Effector memory CD8-positive, alpha-beta T cell (primary cell): Measurements from ENCODE around the gene PDE5A.
"Not testable (repeated sequence)": the region's sequence is repeated elsewhere in the genome, so short reads cannot be mapped to it uniquely, and the experiment has no call there.

Experiments used
- ATAC-seq: fragments of 150-1000 bp; cut with Tn5 transposase; replicated peaks from 2 replicates; pipeline ENCODE4 v1.10.0; 2021; ENCODE audit warnings: mild to moderate bottlenecking, moderate library complexity
- DNase-seq, 3 experiments: peaks; one replicate each; pipeline ENCODE4 v3.0.0; 2021
- H3K27ac Mint-ChIP-seq, 2 donors: one replicate each; pipeline ENCODE4 v1.8.0; 2022; ENCODE audit warnings: mild to moderate bottlenecking in 2 of 2, mixed read lengths in 2 of 2, moderate library complexity in 2 of 2
- H3K27me3 Mint-ChIP-seq, 2 donors: one replicate each; pipeline ENCODE4 v1.8.0; 2022; ENCODE audit warnings: mixed read lengths in 2 of 2
- H3K36me3 Mint-ChIP-seq: one replicate; pipeline ENCODE4 v1.8.0; 2022; ENCODE audit warnings: mild to moderate bottlenecking, moderate library complexity, mixed read lengths; ENCODE audit not compliant: insufficient read depth
- H3K4me1 Mint-ChIP-seq, 2 donors: one replicate each; pipeline ENCODE4 v1.8.0; 2022; ENCODE audit warnings: low read depth in 2 of 2, mixed read lengths in 2 of 2
- H3K4me3 Mint-ChIP-seq, 2 donors: one replicate each; pipeline ENCODE4 v1.8.0; 2022; ENCODE audit warnings: mild to moderate bottlenecking in 2 of 2, mixed read lengths in 2 of 2, moderate library complexity in 2 of 2
- H3K9me3 Mint-ChIP-seq, 2 donors: one replicate each; pipeline ENCODE4 v1.8.0; 2022; ENCODE audit warnings: mixed read lengths in 2 of 2

Gene PDE5A

GRCh38 chr4:119453286-119453685 is 175.3 kb downstream of the PDE5A start:
- not testable (repeated sequence) for H3K4me3 Mint-ChIP-seq
- peak overlapping the region in 1 of 2 donors; percentile 100 for H3K27ac Mint-ChIP-seq

GRCh38 chr4:119449851-119450250 is 178.8 kb downstream of the PDE5A start:
- H3K27me3 Mint-ChIP-seq, H3K9me3 Mint-ChIP-seq, H3K4me1 Mint-ChIP-seq, DNase-seq, ATAC-seq, H3K4me3 Mint-ChIP-seq: not testable (repeated sequence)
- peak overlapping the region in 1 of 2 donors; percentile 38 for H3K27ac Mint-ChIP-seq
- H3K36me3 Mint-ChIP-seq = peaks cover 22% of the 10 kb centered on the region

More at GRCh38 chr4:119453286-119453685, 175.3 kb downstream of the PDE5A start:
- peaks cover 28% of the 10 kb centered on the region for H3K36me3 Mint-ChIP-seq
- DNase-seq, H3K9me3 Mint-ChIP-seq, ATAC-seq, H3K4me1 Mint-ChIP-seq, H3K27me3 Mint-ChIP-seq: not testable (repeated sequence)
